Measurements from ENCODE around the gene PPM1L. TPM values are rescaled to one million over a fixed set of nuclear protein-coding genes. Genes with fewer than 3 reads are reported as not detected.

Gene PPM1L
- polyA plus RNA-seq, 4 donors, result 7.1 to 9.2 (median 7.8) TPM

Other genes starting within 250 kb of the PPM1L start
- 10 to 100 TPM; 65.0 to 82.4 (median 82.0) TPM for gene KPNA4, start 190.7 kb upstream of the PPM1L start, polyA plus RNA-seq (ENCODE audit: insufficient read length in 4 of 4)
- gene ARL14, start 79.1 kb upstream of the PPM1L start, polyA plus RNA-seq (ENCODE audit: insufficient read length in 4 of 4), result under 1 TPM in 3 of 4 donors, not detected in 1; 0.12 to 0.77 (median 0.31) TPM